Activated CD4-positive, alpha-beta T cell treated with anti-CD3 and anti-CD28 coated beads for 24 hours (primary cell): ENCODE results near the gene STON2.

ENCODE experiments used
- DNase-seq, 2 donors: peaks; one replicate each; pipeline ENCODE4 v3.0.0-alpha.2; 2020; ENCODE audit warnings: low read depth in 2 of 2

STON2 gene

GRCh38 chr14:81332725-81333124 lies 67.4 kb downstream of the STON2 start:
- no peak for DNase-seq

GRCh38 chr14:81331229-81332021 lies 68.7 kb downstream of the STON2 start:
- no peak for DNase-seq

- no peak for DNase-seq
These were observed 69.5 kb downstream of the STON2 start for GRCh38 chr14:81330619-81331122.

- no peak for DNase-seq
These were observed 70.3 kb downstream of the STON2 start for GRCh38 chr14:81329640-81330381.

GRCh38 chr14:81326451-81326850 lies 73.7 kb downstream of the STON2 start:
- no peak for DNase-seq

- no peak for DNase-seq
These were observed 76.1 kb downstream of the STON2 start for GRCh38 chr14:81324011-81324410.

- no peak for DNase-seq
These were observed 77.0 kb downstream of the STON2 start for GRCh38 chr14:81323093-81323492.

- no peak for DNase-seq
These were observed 80.2 kb downstream of the STON2 start for GRCh38 chr14:81319946-81320345.

- DNase-seq, result no peak
These were observed 80.8 kb downstream of the STON2 start for GRCh38 chr14:81319314-81319713.

- DNase-seq, result no peak
These were observed 84.8 kb downstream of the STON2 start for GRCh38 chr14:81315341-81315740.

- DNase-seq, result no peak
These were observed 85.5 kb downstream of the STON2 start for GRCh38 chr14:81314443-81315175.

- DNase-seq, result no peak
These were observed 86.2 kb downstream of the STON2 start for GRCh38 chr14:81313775-81314429.

GRCh38 chr14:81313200-81313599 lies 86.9 kb downstream of the STON2 start:
- DNase-seq, result no peak

- DNase-seq, result no peak
These were observed 87.7 kb downstream of the STON2 start for GRCh38 chr14:81312289-81312876.

GRCh38 chr14:81311778-81312177 lies 88.3 kb downstream of the STON2 start:
- DNase-seq, result no peak

GRCh38 chr14:81311141-81311540 lies 89.0 kb downstream of the STON2 start:
- no peak for DNase-seq

- DNase-seq, result no peak
These were observed 89.5 kb downstream of the STON2 start for GRCh38 chr14:81310606-81311005.

- no peak for DNase-seq
These were observed 90.6 kb downstream of the STON2 start for GRCh38 chr14:81309511-81309910.

GRCh38 chr14:81305743-81306142 lies 94.4 kb downstream of the STON2 start:
- DNase-seq, result no peak

GRCh38 chr14:81305065-81305464 lies 95.1 kb downstream of the STON2 start:
- no peak for DNase-seq

- peak in 1 of 2 donors; percentile 9 for DNase-seq
These were observed 96.7 kb downstream of the STON2 start for GRCh38 chr14:81303258-81303935.
